Uterus (tissue), 4 donors: ENCODE data around the gene SRC. TPM values are rescaled to one million over a fixed set of nuclear protein-coding genes. Genes with fewer than 3 reads are reported as not detected.

Experiments used
- DNase-seq, 2 donors: peaks; one replicate each; pipeline ENCODE4 v3.0.0-alpha.2; 2019 to 2020
- H3K27ac ChIP-seq, 2 donors: fragments of 200-600 bp; sonication (generic); 1 replicate in 1 of 2; 2 replicates in 1 of 2; pipeline ENCODE4 v1.5.1; 2016 to 2018
- H3K27me3 ChIP-seq, 2 donors: fragments of 200-600 bp; sonication (generic); one replicate each; pipeline ENCODE4 v1.5.1; 2018 to 2019; ENCODE audit warnings: control low read depth in 1 of 2
- H3K36me3 ChIP-seq, 2 donors: fragments of 200-600 bp; sonication (generic); one replicate each; pipeline ENCODE4 v1.5.1; 2019; ENCODE audit warnings: control low read depth in 1 of 2
- H3K4me1 ChIP-seq, 2 donors: fragments of 200-600 bp; sonication (generic); one replicate each; pipeline ENCODE4 v1.5.1; 2018 to 2019; ENCODE audit warnings: control low read depth in 1 of 2
- H3K4me3 ChIP-seq, 2 donors: fragments of 200-600 bp; sonication (generic); 1 replicate in 1 of 2; 2 replicates in 1 of 2; pipeline ENCODE4 v1.5.1; 2018 to 2019; ENCODE audit warnings: mild to moderate bottlenecking in 1 of 2
- H3K9me3 ChIP-seq, 2 donors: fragments of 200-600 bp; sonication (generic); one replicate each; pipeline ENCODE4 v1.5.1; 2019; ENCODE audit warnings: control low read depth in 1 of 2
- POLR2A ChIP-seq, 2 donors: fragments of 450-650 bp; IDR thresholded peaks; one replicate each; pipeline ENCODE4 v1.6.1; 2016; ENCODE audit warnings: antibody characterized with exemption in 2 of 2, mild to moderate bottlenecking in 1 of 2, moderate library complexity in 1 of 2
- intact Hi-C: fragments of 100-400 bp; cut with DNase I; formaldehyde crosslinking; loops from one replicate; pipeline ENCODE4 v1.15.1; 2023; ENCODE audit warnings: low total_unique reads
- total RNA-seq, 4 donors: library from RNA; depleted of rRNA in 3 of 4; stranded (reverse); fragments of >200 nt in 3 of 4; gene quantifications; one replicate each; pipeline versions ENCODE4 v1.1.0 to v1.2.4, GENCODE V29; 2014 to 2023
- TF ChIP-seq, protein P1 (sequence below), 4 experiments: fragments of 200-600 bp in 2 of 4; fragments of 450-650 bp in 2 of 4; sonication (generic) in 2 of 4; IDR thresholded peaks; one replicate each; pipeline ENCODE4 v1.5.1; 2016 to 2019; ENCODE audit warnings: antibody characterized with exemption in 4 of 4, mild to moderate bottlenecking in 2 of 4, moderate library complexity in 1 of 4
- donor health status: DM: yes; HTN: yes; CAD: no.

Gene SRC
- total RNA-seq, 4 donors from 2014 or later: 25.0 to 110 (median 34.1) TPM

- no peak for DNase-seq
- intact Hi-C loops: no loop called here
- Histone ChIP-seq H3K9me3 (no peaks in the 10 kb centered on the region), H3K27ac (peak overlapping the region; percentile 90 to 97), H3K27me3 (no peaks in the 10 kb centered on the region), H3K4me1 (peaks cover 18 to 19% of the 10 kb centered on the region in 2 donors), H3K36me3 (no peaks in the 10 kb centered on the region), H3K4me3 (no peak overlapping the region)
- TF ChIP-seq, protein P1, sequence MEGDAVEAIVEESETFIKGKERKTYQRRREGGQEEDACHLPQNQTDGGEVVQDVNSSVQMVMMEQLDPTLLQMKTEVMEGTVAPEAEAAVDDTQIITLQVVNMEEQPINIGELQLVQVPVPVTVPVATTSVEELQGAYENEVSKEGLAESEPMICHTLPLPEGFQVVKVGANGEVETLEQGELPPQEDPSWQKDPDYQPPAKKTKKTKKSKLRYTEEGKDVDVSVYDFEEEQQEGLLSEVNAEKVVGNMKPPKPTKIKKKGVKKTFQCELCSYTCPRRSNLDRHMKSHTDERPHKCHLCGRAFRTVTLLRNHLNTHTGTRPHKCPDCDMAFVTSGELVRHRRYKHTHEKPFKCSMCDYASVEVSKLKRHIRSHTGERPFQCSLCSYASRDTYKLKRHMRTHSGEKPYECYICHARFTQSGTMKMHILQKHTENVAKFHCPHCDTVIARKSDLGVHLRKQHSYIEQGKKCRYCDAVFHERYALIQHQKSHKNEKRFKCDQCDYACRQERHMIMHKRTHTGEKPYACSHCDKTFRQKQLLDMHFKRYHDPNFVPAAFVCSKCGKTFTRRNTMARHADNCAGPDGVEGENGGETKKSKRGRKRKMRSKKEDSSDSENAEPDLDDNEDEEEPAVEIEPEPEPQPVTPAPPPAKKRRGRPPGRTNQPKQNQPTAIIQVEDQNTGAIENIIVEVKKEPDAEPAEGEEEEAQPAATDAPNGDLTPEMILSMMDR (IDR thresholded peaks at IDR 0.05): no peak
- no peak for TF ChIP-seq POLR2A (IDR thresholded peaks at IDR 0.05)
These were observed 30.4 kb upstream of the SRC start for GRCh38 chr20:37315452-37316110.

- H3K9me3 ChIP-seq: no peaks in the 10 kb centered on the region
- intact Hi-C loops: no loop called here
- peak overlapping the region; percentile 90 to 97 for H3K27ac ChIP-seq
- no peak for DNase-seq
- H3K27me3 ChIP-seq: no peaks in the 10 kb centered on the region
- peaks cover 18 to 19% of the 10 kb centered on the region in 2 donors for H3K4me1 ChIP-seq
- no peaks in the 10 kb centered on the region for H3K36me3 ChIP-seq
- no peak for TF ChIP-seq POLR2A (IDR thresholded peaks at IDR 0.05)
- TF ChIP-seq, protein P1 (IDR thresholded peaks at IDR 0.05): no peak
- H3K4me3 ChIP-seq: no peak overlapping the region
These were observed 29.7 kb upstream of the SRC start for GRCh38 chr20:37316116-37316774.

DNA sequence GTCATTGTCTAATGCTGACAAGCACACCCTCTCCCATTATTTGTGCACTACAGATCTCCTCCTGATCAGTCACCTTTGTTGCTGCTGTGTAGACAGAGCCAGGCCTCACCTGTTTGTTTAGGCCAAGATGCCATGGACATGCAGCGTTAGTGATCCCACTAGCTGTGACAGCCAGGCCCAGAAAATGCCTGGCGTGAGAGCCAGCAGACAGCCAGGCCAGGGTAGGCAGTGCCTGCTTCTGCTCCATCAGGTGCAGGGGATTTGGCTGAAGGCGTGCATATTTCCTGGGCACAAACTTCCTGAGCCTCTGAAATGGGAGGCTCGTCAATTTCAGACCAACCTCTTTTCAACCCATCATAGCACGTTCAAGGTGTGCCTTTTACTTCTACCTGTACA, 29.2 kb upstream of the SRC start:
- peak overlapping the region; percentile 90 to 97 for H3K27ac ChIP-seq
- TF ChIP-seq POLR2A (IDR thresholded peaks at IDR 0.05): no peak
- TF ChIP-seq, protein P1 (IDR thresholded peaks at IDR 0.05): no peak

DNA sequence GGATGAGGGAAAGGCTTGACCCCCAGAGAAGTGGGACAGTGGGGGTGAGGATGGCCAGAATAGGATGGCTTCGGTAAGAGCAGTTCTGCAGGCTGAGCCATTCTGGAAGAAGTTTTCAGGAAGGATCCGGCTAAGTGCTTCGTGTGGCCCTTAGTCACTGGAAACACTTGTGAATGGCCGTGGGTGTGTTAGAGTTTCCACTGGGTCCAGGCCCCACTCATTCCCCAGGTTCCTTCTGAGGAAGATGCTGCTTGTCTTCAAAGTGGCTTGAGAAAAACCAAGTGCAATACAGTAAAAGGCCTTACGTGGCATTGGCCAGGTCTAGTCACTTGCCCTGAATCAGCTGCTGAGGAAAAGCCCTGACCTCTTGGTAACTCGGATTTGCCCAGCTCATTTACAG, 28.6 kb upstream of the SRC start:
- H3K27me3 ChIP-seq: no peaks in the 10 kb centered on the region
- intact Hi-C loops: no loop called here

More for the DNA sequence above, 29.2 kb upstream of the SRC start:
- DNase-seq: no peak
- Histone ChIP-seq H3K4me1 (peaks cover 18 to 19% of the 10 kb centered on the region in 2 donors), H3K27me3 (no peaks in the 10 kb centered on the region), H3K36me3 (no peaks in the 10 kb centered on the region), H3K9me3 (no peaks in the 10 kb centered on the region), H3K4me3 (no peak overlapping the region)
- intact Hi-C loops: no loop called here

More for the DNA sequence above, 28.6 kb upstream of the SRC start:
- no peak overlapping the region for H3K4me3 ChIP-seq
- DNase-seq: no peak
- peak overlapping the region; percentile 14 to 97 for H3K27ac ChIP-seq
- no peaks in the 10 kb centered on the region for H3K9me3 ChIP-seq
- H3K36me3 ChIP-seq: no peaks in the 10 kb centered on the region
- TF ChIP-seq, protein P1 (IDR thresholded peaks at IDR 0.05): no peak
- no peak for TF ChIP-seq POLR2A (IDR thresholded peaks at IDR 0.05)
- peaks cover 18 to 19% of the 10 kb centered on the region in 2 donors for H3K4me1 ChIP-seq
